NCI-H187 treated with DMSO at 0.1 percent for 48 hours (cell line): ENCODE measurements around the gene MRPL43.

Source experiments
- DNase-seq: peaks from one replicate; lab custom pipeline; 2025; lab: John Stamatoyannopoulos, UW

The MRPL43 gene

DNA sequence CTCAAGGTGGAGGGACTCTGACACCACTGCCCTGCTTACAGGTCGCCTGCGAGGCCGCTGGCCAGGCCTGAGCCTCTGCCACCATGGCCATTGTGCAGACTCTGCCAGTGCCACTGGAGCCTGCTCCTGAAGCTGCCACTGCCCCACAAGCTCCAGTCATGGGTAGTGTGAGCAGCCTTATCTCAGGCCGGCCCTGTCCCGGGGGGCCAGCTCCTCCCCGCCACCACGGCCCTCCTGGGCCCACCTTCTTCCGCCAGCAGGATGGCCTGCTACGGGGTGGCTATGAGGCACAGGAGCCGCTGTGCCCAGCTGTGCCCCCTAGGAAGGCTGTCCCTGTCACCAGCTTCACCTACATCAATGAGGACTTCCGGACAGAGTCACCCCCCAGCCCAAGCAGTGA, 15.2 kb upstream of the MRPL43 start:
- no peak for DNase-seq

DNA sequence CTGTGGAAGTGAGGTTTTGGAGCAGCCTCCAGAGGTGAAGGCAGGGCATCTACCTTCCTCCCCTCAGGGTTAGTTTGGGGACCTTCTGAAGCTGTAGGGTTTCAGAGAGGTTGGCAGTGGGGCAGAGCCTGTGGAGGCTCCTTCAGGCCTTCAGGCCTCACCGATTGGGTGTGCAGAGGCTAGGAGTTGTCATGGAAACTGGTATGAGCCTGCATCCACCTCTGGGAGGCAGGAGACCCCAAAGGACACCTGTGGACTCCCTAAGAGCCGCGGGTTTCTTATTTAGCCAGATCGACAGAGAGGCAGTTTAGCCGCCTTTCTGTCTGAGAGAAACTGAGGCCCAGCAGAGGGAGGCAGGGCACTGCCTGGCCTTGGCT, 14.3 kb upstream of the MRPL43 start:
- no peak for DNase-seq

DNA sequence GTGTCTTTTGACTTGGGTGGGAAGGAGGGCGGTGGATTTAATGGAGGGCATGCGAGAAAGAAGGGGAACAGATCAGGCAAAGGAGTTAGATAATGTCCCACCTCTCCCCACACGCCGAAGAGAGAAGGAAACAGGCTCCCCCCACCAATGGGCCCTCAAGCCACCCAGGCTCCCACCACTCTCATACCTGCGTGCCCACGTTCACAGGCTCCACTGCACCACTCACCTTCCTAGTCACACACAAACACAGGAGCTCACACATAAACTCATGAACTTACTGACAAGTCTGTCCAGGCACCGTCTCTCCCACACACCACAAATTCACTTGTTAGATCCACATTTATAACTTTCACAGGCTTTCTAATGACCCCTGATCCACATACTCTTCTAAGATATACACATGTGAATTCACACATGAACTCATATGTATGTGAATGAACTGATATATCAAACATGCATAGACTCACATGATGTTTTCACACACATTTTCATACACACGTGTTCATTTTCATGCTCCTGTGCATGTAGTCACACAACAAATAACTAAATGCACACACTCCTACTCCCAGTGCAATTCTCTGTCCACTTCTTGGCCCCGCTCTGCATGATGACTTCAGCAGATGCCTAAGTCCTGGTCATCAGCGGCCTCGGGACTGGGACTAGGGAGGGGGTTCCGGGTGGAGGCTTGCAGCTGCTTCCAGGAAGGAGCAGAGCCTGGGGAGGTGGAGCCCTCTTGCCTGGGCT, 13.8 kb upstream of the MRPL43 start:
- DNase-seq, result no peak

DNA sequence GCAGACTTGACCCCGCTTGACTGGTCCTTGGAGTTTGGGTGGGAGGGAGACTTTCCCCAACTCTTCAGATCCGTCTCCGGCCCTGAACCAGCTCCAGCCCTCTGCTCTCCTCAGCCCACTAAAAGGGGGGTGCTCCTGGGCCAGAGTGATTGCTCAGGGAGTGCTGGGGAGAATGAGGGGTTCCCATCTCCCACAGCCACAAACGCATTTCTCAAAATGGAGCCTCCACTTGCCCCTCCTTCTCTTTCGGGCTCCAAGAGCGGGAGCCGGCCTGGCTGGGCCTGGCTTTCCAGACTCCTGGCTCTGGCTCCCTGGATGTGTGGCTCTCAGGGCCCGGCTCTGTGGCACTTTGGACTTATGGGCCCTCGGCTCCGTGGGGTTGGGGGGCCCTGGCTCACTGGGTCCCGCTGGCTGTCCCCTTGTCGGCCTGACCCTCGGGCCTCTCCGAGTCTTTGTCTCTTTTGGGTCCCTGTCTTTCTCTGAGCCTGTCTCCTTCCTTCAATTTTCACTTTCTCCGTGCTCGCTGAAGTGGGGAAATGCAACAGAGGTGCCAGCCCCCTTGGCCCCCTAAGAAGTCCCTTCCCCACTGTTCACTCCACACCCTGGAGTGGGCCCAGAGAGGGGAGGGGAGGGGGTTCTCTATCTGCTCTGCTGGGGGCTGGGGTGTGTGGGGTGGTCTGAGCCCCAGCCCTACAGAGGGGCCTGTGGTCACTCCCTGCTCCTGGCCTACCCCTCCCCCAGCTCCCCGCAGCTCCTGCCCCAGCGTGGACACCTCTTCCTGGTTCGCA, 13.0 kb upstream of the MRPL43 start:
- no peak for DNase-seq

DNA sequence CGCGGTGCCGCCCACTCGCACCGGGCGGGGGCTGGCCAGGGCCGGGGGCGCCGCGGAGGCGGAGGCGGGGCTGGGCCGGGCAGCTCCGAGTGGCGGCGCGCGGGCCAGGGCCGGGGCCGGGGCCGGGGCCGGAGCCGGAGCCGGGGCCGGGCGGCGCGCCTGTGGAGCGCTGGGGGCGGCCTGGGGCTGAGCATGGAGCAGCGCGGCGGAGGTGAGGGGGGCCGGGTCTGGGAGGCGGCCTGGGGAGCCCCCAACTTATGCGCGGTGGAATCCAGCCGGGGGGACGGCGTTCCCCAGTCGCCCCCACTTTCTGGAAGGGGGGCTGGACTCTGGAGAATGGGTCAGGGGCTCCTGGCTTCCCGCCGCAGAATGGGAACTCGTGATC, 12.4 kb upstream of the MRPL43 start, which contains the start of gene LZTS2:
Gene LZTS2, plus strand, starts transcription at position 67 of the 385 bp plus-strand sequence. CDS start 2,731 bp downstream, outside the sequence.
- no peak for DNase-seq

GRCh38 chr10:100998991-100999741, 11.9 kb upstream of the MRPL43 start:
- no peak for DNase-seq

DNA sequence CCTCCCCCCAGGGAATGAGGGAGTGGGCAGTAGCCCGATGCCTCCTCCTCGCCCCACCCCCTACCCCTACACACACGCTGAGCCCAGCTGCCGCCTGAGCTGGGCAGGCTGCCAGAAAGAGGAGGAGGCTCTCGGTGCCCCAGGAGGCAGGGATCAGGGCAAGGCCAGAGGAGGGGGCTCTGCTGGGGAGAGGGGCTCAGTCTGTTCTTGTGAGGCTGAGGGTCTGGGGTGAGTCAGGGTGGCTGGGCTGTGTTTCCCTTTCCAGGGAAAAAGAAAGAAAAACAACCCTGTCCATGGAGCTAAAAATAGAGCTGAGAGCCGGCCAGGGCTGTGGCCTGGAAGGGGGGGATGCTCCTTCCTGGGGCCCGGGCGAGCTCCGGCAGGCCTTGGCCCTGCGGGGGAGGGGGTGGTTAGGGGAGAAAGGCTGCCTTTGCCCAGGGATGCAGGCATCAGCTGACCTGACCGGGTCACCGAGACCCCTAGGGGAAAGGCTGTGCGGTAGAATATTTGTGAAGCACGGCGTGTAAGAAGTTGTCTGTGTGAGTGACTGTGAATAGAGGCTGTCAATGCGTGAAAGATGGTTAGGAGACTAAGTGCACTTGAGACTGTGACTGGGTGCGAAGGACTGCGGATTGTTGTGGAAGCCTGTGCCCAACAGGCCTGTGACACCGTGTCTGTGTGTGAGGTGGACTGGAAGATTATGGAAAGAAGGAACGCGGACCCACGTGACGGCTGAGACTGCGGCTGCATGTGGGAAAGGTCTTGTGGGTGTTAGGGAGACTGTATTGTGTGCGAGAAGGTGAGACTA, 11.1 kb upstream of the MRPL43 start:
- peak; percentile 33 for DNase-seq

- DNase-seq, result no peak
Measured at GRCh38 chr10:100997360-100998182, 10.3 kb upstream of the MRPL43 start.

DNA sequence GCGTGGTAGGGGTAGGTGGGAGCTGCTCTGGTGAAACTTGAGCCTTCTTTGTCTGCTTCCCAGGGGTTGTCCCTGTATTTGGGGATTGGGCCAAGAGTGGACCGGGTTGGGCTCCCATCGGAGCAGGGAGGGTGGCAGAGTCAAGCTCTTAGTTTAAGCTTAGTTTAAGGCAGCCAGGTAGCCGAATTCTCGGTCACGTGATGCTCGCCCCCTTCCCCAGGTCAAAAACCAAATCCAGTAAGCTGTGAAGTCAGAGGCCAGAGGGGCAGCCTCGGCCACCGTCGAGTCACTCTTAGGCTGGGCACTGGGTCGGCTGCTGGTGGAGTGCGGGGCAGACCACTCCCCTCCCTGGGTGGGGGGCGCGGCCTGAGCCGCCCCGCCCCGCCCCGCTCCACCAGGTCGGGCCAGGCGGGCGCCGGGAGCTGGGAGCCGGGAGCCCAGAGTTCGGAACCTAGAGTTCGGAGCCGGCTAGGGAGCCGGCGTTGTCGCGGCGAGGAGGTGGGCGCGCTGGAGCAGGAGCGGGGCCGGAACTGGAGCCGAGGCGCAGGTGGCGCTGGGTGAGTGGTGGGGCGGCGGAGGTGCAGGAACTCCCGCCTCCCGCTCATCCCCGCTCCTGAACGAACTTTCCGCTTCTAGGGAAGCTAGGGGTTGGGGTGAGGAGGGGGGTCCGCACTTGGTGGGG, 9.5 kb upstream of the MRPL43 start:
- DNase-seq, result no peak

- no peak for DNase-seq
Measured at GRCh38 chr10:100995181-100995580, 7.9 kb upstream of the MRPL43 start.

DNA sequence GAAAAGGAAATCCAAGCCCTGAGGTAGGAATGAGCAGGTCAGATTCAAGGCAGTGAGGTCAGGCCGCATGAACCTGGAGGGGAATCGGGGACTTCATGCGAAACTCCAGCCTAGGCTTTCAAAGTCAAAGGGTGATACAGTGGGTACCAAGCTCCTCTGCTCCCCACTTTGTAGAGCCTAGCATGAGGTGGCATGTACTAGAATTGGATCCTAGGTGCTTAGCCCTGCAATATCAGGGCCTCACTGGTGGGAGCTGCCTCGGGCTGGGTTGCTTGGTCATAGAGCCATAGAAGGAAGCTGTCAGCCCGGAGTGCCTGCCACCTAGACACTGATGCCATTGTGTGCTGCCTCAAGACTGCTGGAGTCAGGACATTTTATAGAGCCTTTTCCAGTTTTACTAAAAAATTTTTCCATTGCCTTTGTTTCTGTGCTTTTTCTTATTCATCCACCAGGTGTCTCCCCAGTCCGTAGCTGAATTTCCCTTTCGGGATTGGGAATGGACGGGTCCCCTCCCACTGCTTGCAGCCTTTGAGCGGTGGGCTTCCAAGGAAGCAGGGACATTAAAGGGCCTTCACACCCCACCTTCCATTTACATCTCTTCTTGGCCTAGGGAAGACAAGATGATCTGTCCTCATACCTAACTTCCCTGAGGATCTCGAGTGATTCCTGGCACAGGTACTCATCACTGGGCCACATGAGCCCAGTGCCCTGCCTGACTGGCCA, 6.8 kb upstream of the MRPL43 start:
- DNase-seq, result no peak

- no peak for DNase-seq
Measured at GRCh38 chr10:100989088-100989487, 1.8 kb upstream of the MRPL43 start.

GRCh38 chr10:100988166-100988565, 869 bp upstream of the MRPL43 start:
- no peak for DNase-seq

GRCh38 chr10:100987685-100988049, 370 bp upstream of the MRPL43 start:
- no peak for DNase-seq

DNA sequence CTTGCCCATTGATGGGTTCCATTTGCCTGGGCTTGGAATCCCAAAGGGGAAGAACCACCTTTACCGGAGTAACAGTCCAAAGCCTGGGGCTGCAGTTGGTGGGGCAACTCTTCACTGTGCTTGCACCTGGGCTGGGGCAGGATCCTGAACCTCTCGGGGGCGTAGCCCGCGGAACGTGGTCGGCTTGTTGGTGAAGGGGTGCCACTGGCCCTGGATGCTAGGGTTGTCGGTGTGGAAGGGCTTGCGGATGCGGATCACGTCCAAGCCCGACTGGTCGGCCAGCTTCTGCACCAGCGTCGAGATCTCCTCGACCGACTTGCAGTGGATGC, 710 bp downstream of the MRPL43 start:
- DNase-seq, result no peak

DNA sequence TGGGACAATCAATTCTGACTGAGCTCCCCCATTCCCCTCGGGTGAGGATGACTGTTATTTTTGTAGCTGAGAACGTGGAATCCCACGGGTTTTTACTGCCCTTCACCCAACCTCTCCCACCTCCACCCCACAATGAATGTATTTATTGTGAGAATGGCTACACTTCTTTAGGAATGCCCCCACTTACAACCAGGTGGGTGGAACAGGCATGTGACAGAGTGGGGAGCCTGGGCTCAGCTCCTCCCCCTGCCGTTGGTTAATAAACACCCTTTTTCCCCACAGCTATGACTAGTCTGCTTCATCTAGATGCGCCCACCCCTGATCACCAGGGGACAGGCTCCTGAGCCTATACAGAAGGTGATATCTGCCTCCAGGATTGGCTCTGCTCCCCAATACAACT, 2.0 kb downstream of the MRPL43 start:
- DNase-seq, result no peak

- no peak for DNase-seq
Measured at GRCh38 chr10:100984672-100985177, 2.6 kb downstream of the MRPL43 start.

- no peak for DNase-seq
Measured at GRCh38 chr10:100983868-100984671, 3.2 kb downstream of the MRPL43 start.
